Endometrium (tissue), 2 donors: ENCODE data around the gene CCR3.

Experiments
- FAIRE-seq: peaks from 2 replicates; lab custom pipeline; 2012; peaks lifted over from hg19 to GRCh38; lab: Jason Lieb, UNC
- donor health status: control.
- donor health status: control.

CCR3 gene

GRCh38 chr3:46298871-46299607 is 56.8 kb downstream of the CCR3 start:
- no peak for FAIRE-seq

GRCh38 chr3:46299608-46300460 is 57.6 kb downstream of the CCR3 start:
- FAIRE-seq = no peak

GRCh38 chr3:46300461-46300789 is 58.2 kb downstream of the CCR3 start:
- FAIRE-seq = no peak

GRCh38 chr3:46301122-46301835 is 59.0 kb downstream of the CCR3 start:
- no peak for FAIRE-seq

- FAIRE-seq = no peak
Measured at GRCh38 chr3:46303240-46303639, 61.0 kb downstream of the CCR3 start.

GRCh38 chr3:46304739-46305138 is 62.5 kb downstream of the CCR3 start:
- no peak for FAIRE-seq

- no peak for FAIRE-seq
Measured at GRCh38 chr3:46312991-46313390, 70.7 kb downstream of the CCR3 start.

GRCh38 chr3:46314517-46314916 is 72.3 kb downstream of the CCR3 start:
- no peak for FAIRE-seq

GRCh38 chr3:46316206-46316605 is 73.9 kb downstream of the CCR3 start:
- no peak for FAIRE-seq
